Nephron (organoid): ENCODE data around the gene OXA1L.
"Not testable (repeated sequence)": the region's sequence is repeated elsewhere in the genome, so short reads cannot be mapped to it uniquely, and the experiment has no call there.

ENCODE experiments used
- H3K27ac Mint-ChIP-seq, 3 experiments: 2 replicates each; pipeline ENCODE4 v1.8.0; 2020; ENCODE audit warnings: mixed read lengths in 3 of 3, mild to moderate bottlenecking in 2 of 3, moderate library complexity in 1 of 3
- H3K27me3 Mint-ChIP-seq: 2 replicates; pipeline ENCODE4 v1.8.0; 2021; ENCODE audit warnings: low read depth, mild to moderate bottlenecking, moderate library complexity, mixed read lengths
- H3K36me3 Mint-ChIP-seq: 2 replicates; pipeline ENCODE4 v1.8.0; 2020; ENCODE audit warnings: low read depth, mixed read lengths
- H3K4me1 Mint-ChIP-seq: 2 replicates; pipeline ENCODE4 v1.8.0; 2020; ENCODE audit warnings: mixed read lengths
- H3K4me3 Mint-ChIP-seq, 3 experiments: 2 replicates each; pipeline ENCODE4 v1.8.0; 2020; ENCODE audit warnings: mild to moderate bottlenecking in 3 of 3, mixed read lengths in 3 of 3, moderate library complexity in 2 of 3
- H3K9me3 Mint-ChIP-seq: 2 replicates; pipeline ENCODE4 v1.8.0; 2020; ENCODE audit warnings: mixed read lengths
- TF ChIP-seq, protein P1 (sequence below), 3 experiments: fragments of 200-600 bp; sonication (generic); IDR thresholded peaks; one replicate each; pipeline ENCODE4 v1.5.0; 2021; ENCODE audit warnings: antibody characterized with exemption in 3 of 3; ENCODE audit not compliant: unreplicated experiment in 3 of 3

OXA1L gene

DNA sequence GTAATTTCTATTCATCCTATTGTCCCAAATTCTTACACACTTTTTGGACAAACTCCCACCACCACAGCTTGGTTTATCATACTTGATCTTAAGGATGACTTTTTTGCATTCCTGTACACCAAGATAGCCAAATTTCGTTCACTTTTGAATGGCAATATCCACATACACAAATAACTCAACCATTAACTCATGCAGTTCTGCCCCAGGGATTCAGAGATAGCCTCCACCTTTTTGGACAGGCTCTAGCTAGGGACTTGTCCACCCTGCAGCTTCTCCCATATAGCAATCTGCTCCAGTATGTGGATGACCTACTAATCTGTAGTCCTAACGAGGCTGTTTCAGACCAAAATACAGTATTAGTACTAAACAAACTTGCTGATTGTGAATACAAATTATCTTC, 32.7 kb upstream of the OXA1L start:
- TF ChIP-seq, protein P1, sequence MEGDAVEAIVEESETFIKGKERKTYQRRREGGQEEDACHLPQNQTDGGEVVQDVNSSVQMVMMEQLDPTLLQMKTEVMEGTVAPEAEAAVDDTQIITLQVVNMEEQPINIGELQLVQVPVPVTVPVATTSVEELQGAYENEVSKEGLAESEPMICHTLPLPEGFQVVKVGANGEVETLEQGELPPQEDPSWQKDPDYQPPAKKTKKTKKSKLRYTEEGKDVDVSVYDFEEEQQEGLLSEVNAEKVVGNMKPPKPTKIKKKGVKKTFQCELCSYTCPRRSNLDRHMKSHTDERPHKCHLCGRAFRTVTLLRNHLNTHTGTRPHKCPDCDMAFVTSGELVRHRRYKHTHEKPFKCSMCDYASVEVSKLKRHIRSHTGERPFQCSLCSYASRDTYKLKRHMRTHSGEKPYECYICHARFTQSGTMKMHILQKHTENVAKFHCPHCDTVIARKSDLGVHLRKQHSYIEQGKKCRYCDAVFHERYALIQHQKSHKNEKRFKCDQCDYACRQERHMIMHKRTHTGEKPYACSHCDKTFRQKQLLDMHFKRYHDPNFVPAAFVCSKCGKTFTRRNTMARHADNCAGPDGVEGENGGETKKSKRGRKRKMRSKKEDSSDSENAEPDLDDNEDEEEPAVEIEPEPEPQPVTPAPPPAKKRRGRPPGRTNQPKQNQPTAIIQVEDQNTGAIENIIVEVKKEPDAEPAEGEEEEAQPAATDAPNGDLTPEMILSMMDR (IDR thresholded peaks at IDR 0.05; ENCODE audit: unreplicated experiment in 3 of 3) = no peak
- Mint-ChIP-seq H3K36me3 (no peaks in the 10 kb centered on the region), H3K9me3 (no peaks in the 10 kb centered on the region), H3K27me3 (peaks cover 4% of the 10 kb centered on the region), H3K4me3 (no peak overlapping the region), H3K4me1 (no peaks in the 10 kb centered on the region), H3K27ac (no peak overlapping the region)

DNA sequence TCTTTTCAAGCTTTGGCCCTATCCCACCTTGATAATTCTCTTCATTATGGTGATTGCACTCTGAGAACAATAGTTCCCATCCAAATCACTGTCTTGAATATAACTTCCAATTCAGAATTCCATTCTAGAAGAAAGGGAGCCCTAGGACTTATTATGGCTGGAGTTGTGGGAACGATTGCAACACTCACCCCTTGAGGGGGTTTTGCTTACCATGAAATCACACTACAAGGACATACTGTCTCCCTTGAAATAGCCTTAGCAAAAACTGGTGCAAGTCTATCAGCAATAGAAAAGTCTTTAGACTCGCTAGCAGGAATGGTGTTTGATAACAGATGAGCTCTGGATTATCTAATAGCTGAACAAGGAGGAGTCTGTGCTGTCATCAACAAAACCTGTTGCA, 31.4 kb upstream of the OXA1L start:
- TF ChIP-seq, protein P1 (IDR thresholded peaks at IDR 0.05; ENCODE audit: unreplicated experiment in 3 of 3) = no peak
- Mint-ChIP-seq H3K27me3 (peaks cover 4% of the 10 kb centered on the region), H3K27ac (no peak overlapping the region), H3K4me3 (no peak overlapping the region), H3K9me3 (no peaks in the 10 kb centered on the region), H3K36me3 (no peaks in the 10 kb centered on the region), H3K4me1 (no peaks in the 10 kb centered on the region)

DNA sequence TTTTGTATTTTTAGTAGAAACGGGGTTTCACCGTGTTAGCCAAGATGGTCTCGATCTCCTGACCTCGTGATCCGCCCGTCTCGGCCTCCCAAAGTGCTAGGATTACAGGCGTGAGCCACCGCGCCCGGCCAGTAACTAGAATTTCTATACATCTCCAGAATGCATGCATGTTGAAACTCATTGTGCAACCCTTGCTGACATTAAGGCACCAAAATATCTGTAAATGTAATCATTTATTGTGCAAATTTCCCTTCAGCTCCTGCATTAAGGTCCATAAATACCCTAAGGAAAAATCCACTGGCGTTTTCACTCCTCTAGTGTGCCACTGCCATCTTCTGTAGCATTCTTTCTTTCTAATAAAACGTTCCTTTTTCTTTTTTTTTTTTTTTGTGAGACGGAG, 30.1 kb upstream of the OXA1L start:
- not testable (repeated sequence) for H3K4me1 Mint-ChIP-seq

DNA sequence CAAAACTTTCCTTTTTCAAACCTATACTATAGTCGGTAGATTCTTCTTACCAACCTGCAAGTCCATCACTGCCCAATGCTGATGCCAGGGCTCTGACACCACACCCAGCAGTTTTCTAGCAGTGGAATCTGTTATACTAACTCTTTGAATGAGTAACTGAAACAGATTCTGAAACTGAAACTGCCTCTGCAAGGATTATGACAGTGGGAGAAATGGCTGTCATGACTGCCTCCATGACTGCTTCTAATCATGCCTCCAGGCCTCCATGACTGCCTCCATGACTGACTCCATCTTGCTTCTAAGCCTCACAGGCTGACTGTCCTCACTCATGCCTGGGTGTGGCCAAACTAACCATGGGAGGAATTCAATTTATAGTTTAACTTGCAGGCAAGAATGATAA, 29.4 kb upstream of the OXA1L start:
- no peaks in the 10 kb centered on the region for H3K36me3 Mint-ChIP-seq

More for the DNA sequence above, 30.1 kb upstream of the OXA1L start:
- not testable (repeated sequence) for H3K27me3 Mint-ChIP-seq, H3K27ac Mint-ChIP-seq, H3K4me3 Mint-ChIP-seq, H3K9me3 Mint-ChIP-seq, H3K36me3 Mint-ChIP-seq

DNA sequence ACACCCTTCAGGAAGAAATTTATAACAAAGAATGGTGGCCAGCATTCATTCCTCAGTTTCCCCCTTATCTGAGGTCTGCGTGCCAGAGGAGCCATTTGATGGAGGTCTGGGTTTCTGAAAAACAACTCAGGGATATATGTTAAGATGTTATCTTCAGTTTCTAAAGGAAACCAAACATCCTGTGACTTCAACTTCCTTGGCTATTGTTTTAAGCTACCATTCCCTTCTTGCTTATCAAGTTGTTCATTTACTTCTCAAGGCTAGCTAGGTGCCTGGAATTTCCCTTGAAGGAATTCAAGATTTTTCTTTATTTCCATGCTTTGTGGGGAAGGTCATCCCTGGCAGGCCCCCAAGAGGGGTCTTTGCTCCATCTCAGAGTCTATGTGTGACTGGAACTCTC, 27.1 kb upstream of the OXA1L start:
- Mint-ChIP-seq H3K36me3 (no peaks in the 10 kb centered on the region), H3K4me3 (no peak overlapping the region), H3K9me3 (peaks cover 2% of the 10 kb centered on the region), H3K27ac (no peak overlapping the region), H3K4me1 (no peaks in the 10 kb centered on the region), H3K27me3 (no peaks in the 10 kb centered on the region)
- TF ChIP-seq, protein P1 (IDR thresholded peaks at IDR 0.05; ENCODE audit: unreplicated experiment in 3 of 3) = no peak

More for the DNA sequence above, 29.4 kb upstream of the OXA1L start:
- TF ChIP-seq, protein P1 (IDR thresholded peaks at IDR 0.05; ENCODE audit: unreplicated experiment in 3 of 3) = no peak
- H3K27ac Mint-ChIP-seq = no peak overlapping the region
- no peaks in the 10 kb centered on the region for H3K27me3 Mint-ChIP-seq
- H3K4me1 Mint-ChIP-seq = no peaks in the 10 kb centered on the region
- peaks cover 2% of the 10 kb centered on the region for H3K9me3 Mint-ChIP-seq
- no peak overlapping the region for H3K4me3 Mint-ChIP-seq

DNA sequence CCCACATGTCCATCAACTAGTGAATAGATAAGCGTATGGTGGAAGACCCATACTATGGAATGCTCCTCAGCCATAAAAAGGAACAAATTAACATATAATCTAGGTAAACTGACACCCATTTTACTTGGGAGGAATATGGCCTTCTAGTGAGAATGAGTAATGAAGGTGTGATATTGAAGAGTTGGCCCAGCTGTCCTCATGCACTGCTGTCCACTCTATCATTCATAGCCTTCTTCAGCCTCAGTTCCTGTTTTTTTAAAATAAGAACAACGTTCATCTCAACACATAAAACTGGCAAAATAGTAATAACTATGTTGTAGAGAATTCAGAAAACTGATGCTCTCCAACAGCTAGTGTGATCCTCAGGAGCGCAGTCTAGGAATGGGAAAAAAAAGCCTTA, 26.5 kb upstream of the OXA1L start:
- TF ChIP-seq, protein P1 (IDR thresholded peaks at IDR 0.05; ENCODE audit: unreplicated experiment in 3 of 3) = no peak
- H3K36me3 Mint-ChIP-seq = no peaks in the 10 kb centered on the region
- no peaks in the 10 kb centered on the region for H3K4me1 Mint-ChIP-seq
- H3K9me3 Mint-ChIP-seq = peaks cover 2% of the 10 kb centered on the region
- H3K27ac Mint-ChIP-seq = no peak overlapping the region
- no peak overlapping the region for H3K4me3 Mint-ChIP-seq
- no peaks in the 10 kb centered on the region for H3K27me3 Mint-ChIP-seq
